ENCODE data around the gene ABLIM3.

DNA sequence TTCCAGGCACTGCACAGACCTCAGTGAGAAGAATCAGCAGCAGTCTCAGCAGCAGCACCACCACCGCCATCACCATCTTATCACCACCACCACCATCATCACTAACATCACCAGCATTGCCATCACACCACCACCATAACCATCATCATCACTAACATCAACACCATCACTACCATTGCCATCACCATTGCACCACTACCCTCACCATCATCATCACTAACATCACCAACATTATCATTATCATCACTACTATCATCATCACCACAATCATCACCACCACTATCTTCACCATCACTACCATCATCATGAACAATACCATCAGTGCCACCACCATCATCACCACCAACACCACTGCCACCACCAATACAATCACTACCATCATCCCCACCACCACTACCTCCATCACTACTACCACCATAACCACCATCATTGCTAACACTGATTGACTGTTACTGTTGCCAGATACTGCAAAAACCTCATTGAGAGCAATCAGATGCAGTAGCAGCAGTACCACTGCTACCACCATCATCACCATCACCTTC is 61.7 kb downstream of the ABLIM3 start:
- TF ChIP-seq TAF1 (IDR thresholded peaks at IDR 0.05; ENCODE audit: low read depth, low read length) (no peak), POLR2AphosphoS5 (IDR thresholded peaks at IDR 0.05; ENCODE audit: low read depth, low read length) (no peak), POLR2A (IDR thresholded peaks at IDR 0.05; ENCODE audit: low read depth, low read length) (no peak), PAX5 (IDR thresholded peaks at IDR 0.05; ENCODE audit: insufficient read depth, low read length, severe bottlenecking) (no peak)
